Measurements from ENCODE around the gene CSHL1.
"Not testable (repeated sequence)": the region's sequence is repeated elsewhere in the genome, so short reads cannot be mapped to it uniquely, and the experiment has no call there.

GRCh38 chr17:63909586-63909985 lies 1.5 kb downstream of the CSHL1 start:
- TF ChIP-seq POLR2AphosphoS5, POLR2A, TAF1 (IDR thresholded peaks at IDR 0.05; ENCODE audit: low read depth, low read length): not testable (repeated sequence)

Measured in GM12891 (cell line).